Activated gamma-delta T cell (primary cell): ENCODE results near the gene ANLN.
"Not testable (repeated sequence)": the region's sequence is repeated elsewhere in the genome, so short reads cannot be mapped to it uniquely, and the experiment has no call there.

Source experiments
- DNase-seq: peaks from one replicate; lab custom pipeline; 2025; lab: John Stamatoyannopoulos, UW

ANLN gene

GRCh38 chr7:36464271-36464670 is 74.6 kb downstream of the ANLN start:
- DNase-seq = no peak

- DNase-seq = not testable (repeated sequence)
Observed at GRCh38 chr7:36466001-36466400, 76.3 kb downstream of the ANLN start.

GRCh38 chr7:36468370-36469101 is 78.9 kb downstream of the ANLN start:
- no peak for DNase-seq

DNA sequence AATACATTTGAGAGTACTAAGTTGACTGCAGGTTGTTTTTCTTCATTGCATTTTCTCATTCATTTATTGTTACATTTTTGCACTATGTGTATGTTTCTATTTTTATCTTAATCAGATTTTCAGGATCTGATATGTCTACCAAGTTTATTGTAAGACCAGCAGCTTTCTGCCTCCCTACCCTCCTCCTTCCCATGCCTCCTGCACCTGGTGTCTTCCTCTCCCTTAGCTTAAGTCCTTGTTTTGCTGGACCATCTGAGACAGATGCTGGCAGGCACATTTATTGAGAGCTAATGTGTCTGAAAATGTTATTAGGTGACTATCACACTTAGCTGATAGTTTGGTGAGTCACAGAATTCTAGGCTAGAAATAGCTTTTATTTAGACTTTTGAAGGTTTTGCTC is 79.6 kb downstream of the ANLN start:
- no peak for DNase-seq

GRCh38 chr7:36472141-36472729 is 82.6 kb downstream of the ANLN start:
- DNase-seq = no peak

- no peak for DNase-seq
Observed at GRCh38 chr7:36473454-36474282, 84.0 kb downstream of the ANLN start.

DNA sequence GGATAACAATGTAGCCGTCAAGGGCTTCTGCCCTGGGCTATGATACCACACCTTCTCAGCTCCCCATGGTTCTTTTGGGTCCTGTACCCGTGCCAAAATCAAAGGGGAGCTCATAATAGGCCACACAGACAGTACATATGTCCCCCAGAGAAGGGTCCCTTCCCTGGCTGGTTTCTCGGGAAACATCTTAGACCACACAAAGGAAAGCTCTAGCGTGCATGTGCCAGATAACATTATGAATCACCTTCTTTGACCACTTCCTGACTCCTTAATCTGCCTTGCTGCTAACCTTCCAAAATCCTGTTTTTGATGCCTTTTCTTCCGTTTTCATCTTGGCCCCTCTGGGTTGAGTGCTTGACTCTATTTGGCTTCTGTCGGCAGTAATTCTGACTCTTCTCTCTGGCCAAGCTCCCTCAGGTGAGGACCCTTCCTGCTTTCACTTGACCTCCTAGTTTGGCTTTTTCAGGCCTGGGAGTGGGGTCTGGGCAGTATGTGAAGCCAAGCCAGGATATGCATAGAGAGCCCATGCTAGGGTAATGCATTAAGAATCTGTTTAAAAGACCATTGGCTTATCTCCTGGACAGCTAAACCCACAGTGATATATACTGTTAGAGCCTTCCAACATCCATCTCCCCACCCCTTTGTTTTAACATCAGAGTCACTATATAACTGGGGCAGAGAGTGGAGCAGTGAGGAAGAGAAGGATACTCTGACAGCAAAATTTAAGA is 84.8 kb downstream of the ANLN start:
- DNase-seq = no peak

DNA sequence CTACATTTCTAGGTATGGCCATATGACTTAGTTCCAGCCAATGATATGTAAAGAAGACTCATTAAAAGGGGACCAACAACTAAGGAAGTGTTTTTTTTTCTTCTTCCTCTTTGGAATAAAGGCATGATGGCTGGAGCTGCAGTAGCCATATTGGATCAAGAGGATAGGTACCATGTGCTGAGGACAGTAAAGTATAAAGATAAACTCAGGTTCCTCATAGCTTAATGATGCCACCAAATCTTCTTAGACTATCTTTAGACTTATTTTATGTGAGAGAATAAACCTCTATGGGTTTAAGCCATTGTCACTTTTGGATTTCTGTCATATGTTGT is 85.3 kb downstream of the ANLN start:
- DNase-seq = no peak

- no peak for DNase-seq
Observed at GRCh38 chr7:36475381-36475780, 85.7 kb downstream of the ANLN start.

- no peak for DNase-seq
Observed at GRCh38 chr7:36478745-36479144, 89.1 kb downstream of the ANLN start.

GRCh38 chr7:36483853-36484252 is 94.2 kb downstream of the ANLN start:
- not testable (repeated sequence) for DNase-seq

GRCh38 chr7:36484265-36484664 is 94.6 kb downstream of the ANLN start:
- no peak for DNase-seq

DNA sequence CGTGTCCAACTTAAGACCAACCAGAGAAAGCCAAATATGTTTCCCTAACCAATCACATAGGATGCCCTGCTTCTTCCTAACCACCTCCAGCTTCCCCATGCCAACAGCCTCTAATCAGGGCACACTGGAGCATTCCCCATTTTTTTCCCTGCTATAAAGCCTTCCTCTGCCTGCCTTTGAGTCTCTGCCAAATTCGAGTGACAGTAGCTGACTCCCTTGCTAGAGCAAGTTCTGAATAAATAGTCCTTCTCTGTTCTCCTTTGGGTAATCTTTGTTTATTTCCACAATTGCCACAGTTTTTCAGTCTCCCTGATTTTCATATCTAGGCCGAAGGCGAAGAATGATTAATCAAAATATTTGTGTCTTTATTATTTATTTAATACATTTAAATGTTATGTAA is 96.7 kb downstream of the ANLN start:
- no peak for DNase-seq

GRCh38 chr7:36487756-36488336 is 98.2 kb downstream of the ANLN start:
- DNase-seq = no peak

GRCh38 chr7:36488672-36489071 is 99.0 kb downstream of the ANLN start:
- DNase-seq = not testable (repeated sequence)

- DNase-seq = no peak
Observed at GRCh38 chr7:36490419-36490830, 100.8 kb downstream of the ANLN start.

GRCh38 chr7:36491317-36491716 is 101.7 kb downstream of the ANLN start:
- DNase-seq = no peak

DNA sequence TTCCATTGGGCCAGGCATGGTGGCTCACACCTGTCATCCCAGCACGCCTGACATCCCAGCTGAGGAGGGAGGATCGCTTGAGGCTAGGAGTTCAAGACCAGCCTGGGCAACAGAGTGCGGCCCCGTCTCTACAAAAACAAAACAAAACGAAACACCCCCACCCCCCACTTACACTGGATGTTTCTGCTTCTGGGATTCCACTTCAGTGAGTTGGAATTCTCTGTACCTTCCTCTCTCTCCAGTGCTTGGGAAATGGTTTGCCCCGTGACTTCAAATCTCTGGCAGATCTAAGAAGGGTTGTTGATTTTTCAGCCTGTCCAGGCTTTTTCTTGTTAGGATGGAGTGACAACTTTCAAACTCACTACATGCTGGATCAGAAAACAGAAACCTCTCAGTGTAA is 106.9 kb downstream of the ANLN start:
- DNase-seq = no peak

DNA sequence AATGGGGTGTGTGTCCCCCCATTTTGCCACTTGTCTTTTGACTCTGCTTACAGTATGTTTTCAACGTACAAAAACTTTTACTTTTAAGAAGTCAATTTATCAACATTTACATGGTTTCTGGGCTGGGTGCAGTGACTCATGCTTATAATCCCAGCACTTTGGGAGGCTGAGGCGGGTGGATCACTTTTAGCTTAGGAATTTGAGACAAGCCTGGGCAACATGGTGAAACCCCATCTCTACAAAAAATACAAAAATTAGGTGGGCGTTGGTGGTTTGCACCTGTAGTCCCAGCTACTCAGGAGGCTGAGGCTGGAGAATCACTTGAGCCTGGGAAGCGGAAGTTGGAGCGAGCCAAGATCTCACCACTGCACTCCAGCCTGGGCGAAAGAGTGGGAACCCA is 107.5 kb downstream of the ANLN start:
- DNase-seq = not testable (repeated sequence)

DNA sequence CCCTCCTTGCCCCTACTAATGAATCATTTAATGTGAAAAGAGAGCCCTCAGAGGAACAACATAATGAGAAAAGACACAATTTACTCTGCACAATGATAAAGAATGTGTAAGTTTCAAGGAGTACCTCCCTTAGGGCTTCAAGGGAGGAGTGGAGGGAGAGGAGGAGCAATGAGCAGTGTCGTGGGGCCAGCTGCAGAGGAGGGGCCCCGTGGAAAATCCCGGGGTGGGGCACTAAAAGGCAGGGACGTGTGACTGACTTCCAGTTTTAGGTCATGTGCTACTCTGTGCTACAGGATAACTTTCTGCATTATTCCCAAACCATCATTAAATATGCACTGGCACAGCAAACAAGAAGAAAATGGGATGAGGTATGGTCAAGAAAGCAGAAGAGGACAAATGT is 108.1 kb downstream of the ANLN start:
- DNase-seq = no peak
